ENCODE measurements around the gene TMEM242.

The TMEM242 gene

GRCh38 chr6:157323255-157323965, at the start of gene TMEM242:
Gene TMEM242 (minus strand): TSS chr6:157323519. CDS start chr6:157323499, 20 bp downstream.
- peak; percentile 7 for TF ChIP-seq CTCF (IDR thresholded peaks at IDR 0.05; ENCODE audit: low read depth, low read length, missing control alignments)
- DNase-seq (ENCODE audit: extremely low read depth, low read depth): peak; percentile 79
- peak within 1 kb of the TSS; percentile 83 for H3K4me3 ChIP-seq (replicated peaks; ENCODE audit: low read depth, low read length)

GRCh38 chr6:157372501-157373280, 49.4 kb upstream of the TMEM242 start:
- no peak for DNase-seq (ENCODE audit: extremely low read depth, low read depth)
- TF ChIP-seq CTCF (IDR thresholded peaks at IDR 0.05; ENCODE audit: low read depth, low read length, missing control alignments): no peak
- no peak overlapping the region for H3K4me3 ChIP-seq (replicated peaks; ENCODE audit: low read depth, low read length)

DNA sequence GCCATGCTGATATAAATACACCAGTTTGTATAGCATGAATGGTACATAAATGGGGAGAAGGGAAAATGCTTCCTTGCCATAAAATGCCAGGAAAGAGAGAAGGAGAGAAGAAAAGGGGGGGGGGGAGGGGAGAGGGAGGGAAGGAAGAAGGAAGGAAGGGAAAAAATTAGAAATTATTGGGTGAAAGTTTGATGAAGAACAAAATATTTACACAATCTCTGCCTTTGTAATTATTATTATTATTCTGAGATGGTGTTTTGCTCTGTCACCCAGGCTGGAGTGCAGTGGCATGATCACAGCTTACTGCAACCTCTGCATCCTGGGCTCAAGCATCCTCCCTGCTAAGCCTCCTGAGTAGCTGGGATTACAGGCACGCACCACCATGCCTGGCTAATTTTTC, 47.4 kb upstream of the TMEM242 start:
- no peak for DNase-seq (ENCODE audit: extremely low read depth, low read depth)
- no peak overlapping the region for H3K4me3 ChIP-seq (replicated peaks; ENCODE audit: low read depth, low read length)

GRCh38 chr6:157368359-157369049, 45.2 kb upstream of the TMEM242 start:
- TF ChIP-seq CTCF (IDR thresholded peaks at IDR 0.05; ENCODE audit: low read depth, low read length, missing control alignments): no peak
- no peak overlapping the region for H3K4me3 ChIP-seq (replicated peaks; ENCODE audit: low read depth, low read length)
- DNase-seq (ENCODE audit: extremely low read depth, low read depth): no peak

More for the DNA sequence above, 47.4 kb upstream of the TMEM242 start:
- TF ChIP-seq CTCF (IDR thresholded peaks at IDR 0.05; ENCODE audit: low read depth, low read length, missing control alignments): no peak

- no peak overlapping the region for H3K4me3 ChIP-seq (replicated peaks; ENCODE audit: low read depth, low read length)
- no peak for TF ChIP-seq CTCF (IDR thresholded peaks at IDR 0.05; ENCODE audit: low read depth, low read length, missing control alignments)
- DNase-seq (ENCODE audit: extremely low read depth, low read depth): no peak
Observed at GRCh38 chr6:157366648-157367047, 43.3 kb upstream of the TMEM242 start.

DNA sequence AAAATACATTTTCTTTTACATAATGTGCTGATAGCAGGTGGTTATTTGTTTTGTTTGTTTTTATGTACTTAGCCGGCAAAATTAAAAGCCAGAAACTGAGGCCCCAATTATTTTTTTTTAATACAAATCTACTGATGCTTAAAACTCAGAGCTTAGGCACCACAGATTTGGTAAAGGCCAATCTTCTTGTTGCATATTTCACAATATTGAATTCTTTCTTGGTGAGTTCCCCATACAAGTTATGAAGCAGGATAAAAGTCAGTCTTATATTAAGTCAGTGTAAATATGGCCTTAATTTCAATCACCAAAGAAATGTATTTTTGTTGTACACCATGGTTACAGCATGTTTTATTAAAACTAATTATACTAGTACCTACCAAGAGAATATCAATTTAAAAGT, 41.4 kb upstream of the TMEM242 start:
- no peak overlapping the region for H3K4me3 ChIP-seq (replicated peaks; ENCODE audit: low read depth, low read length)
- no peak for TF ChIP-seq CTCF (IDR thresholded peaks at IDR 0.05; ENCODE audit: low read depth, low read length, missing control alignments)
- DNase-seq (ENCODE audit: extremely low read depth, low read depth): no peak
